Stimulated activated CD8-positive, alpha-beta memory T cell treated with anti-CD3 and anti-CD28 coated beads, Interleukin-7, amount 100 ng/mL, for 48 hours (primary cell): Measurements from ENCODE around the gene BABAM2.

Experiments
- DNase-seq, 2 donors: peaks; one replicate each; pipeline ENCODE4 v3.0.0-alpha.2; 2020; ENCODE audit warnings: low read depth in 1 of 2; ENCODE audit errors: extremely low read depth in 1 of 2

BABAM2 gene

DNA sequence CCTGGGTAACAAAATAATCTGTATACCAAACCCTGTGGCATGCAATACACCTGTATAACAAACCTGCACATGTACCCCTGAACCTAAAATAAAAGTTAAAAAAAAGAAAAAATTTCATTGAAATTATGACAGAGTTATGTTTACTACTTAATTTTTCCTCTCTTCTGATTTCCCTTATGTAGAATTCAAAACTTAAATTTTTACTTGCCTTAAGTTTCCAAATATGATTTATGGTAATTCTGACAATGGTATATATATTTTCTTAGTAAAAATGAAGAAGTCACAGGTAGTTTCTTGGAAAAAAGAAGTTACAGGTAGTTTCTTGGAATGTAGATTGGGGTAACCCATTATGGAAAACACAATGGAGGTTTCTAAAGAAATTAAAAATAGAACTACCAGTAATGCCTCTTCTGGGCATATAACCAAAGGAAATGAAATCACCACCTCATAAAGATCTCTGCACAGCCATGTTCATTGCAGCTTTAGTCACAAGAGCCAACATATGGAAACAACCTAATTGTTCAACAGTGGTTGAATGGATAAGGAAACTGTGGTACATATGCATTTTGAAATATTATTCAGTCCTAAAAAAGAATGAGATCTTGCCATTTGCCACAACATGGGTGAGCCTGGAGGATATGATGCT lies 164.9 kb downstream of the BABAM2 start:
- no peak for DNase-seq

- DNase-seq, result no peak
These were observed 168.3 kb downstream of the BABAM2 start for GRCh38 chr2:28058791-28059190.

DNA sequence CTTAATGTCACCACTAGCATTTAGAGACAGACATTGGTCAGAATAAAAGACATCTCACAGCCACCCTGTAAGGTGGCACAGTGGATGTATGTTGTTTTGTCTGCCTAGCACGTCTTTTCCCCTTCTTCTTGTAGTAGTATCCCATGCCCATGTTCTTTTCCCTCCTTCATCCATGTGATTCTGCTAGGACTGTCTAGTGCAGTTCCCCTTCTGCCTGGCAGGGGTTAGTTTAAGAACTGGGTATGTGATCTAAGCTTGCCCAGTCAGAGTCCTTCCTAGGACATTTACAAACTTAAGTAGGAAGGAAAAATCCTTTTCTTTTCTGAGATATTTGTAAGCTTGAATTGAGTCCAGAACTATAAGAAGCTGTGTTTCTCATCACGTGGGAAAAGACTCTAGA lies 172.3 kb downstream of the BABAM2 start:
- DNase-seq, result no peak

- DNase-seq, result no peak
These were observed 173.0 kb downstream of the BABAM2 start for GRCh38 chr2:28063492-28063962.

GRCh38 chr2:28067602-28068001 lies 177.1 kb downstream of the BABAM2 start:
- DNase-seq, result no peak

GRCh38 chr2:28068088-28068487 lies 177.6 kb downstream of the BABAM2 start:
- DNase-seq, result no peak

DNA sequence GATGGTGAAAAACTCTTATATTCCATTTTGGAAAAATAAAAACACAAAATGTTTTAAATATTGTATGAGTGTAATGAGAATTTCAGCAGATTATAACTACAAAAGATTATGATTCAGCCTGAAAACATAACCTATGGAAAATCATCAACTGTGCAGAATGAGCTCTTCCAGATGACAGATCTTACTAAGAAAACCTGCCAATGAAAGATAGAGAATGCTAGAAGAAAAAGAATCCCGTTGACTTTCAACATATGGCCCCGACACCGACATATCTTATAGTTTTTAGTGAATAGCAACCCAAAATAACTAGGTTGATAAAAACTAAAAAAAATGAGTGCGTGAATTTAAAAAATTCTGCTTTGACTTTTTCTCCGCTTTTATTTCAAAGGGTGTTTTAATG lies 178.0 kb downstream of the BABAM2 start:
- DNase-seq, result no peak

- DNase-seq, result no peak
These were observed 180.7 kb downstream of the BABAM2 start for GRCh38 chr2:28071221-28071620.

- no peak for DNase-seq
These were observed 183.6 kb downstream of the BABAM2 start for GRCh38 chr2:28074137-28074536.

GRCh38 chr2:28080911-28081310 lies 190.4 kb downstream of the BABAM2 start:
- no peak for DNase-seq

DNA sequence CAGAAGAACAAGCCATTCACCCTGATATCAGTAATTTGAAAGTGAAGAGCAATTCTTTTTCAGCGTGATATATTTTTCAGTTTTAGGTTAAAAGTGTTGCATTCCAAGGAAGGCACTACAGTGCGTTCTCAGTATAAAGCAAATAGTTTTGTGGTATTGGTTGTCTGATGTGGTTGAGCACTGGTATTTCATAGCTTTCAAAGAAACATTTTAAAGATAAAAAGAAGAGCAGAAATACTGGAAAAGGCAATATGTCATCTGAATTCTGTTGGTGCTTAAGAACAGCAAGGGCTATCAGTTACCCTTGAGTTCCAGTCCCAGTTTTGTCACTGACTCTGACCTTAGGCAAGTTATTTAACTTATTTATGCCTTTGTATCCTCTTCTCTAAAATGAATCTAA lies 191.6 kb downstream of the BABAM2 start:
- DNase-seq, result no peak

DNA sequence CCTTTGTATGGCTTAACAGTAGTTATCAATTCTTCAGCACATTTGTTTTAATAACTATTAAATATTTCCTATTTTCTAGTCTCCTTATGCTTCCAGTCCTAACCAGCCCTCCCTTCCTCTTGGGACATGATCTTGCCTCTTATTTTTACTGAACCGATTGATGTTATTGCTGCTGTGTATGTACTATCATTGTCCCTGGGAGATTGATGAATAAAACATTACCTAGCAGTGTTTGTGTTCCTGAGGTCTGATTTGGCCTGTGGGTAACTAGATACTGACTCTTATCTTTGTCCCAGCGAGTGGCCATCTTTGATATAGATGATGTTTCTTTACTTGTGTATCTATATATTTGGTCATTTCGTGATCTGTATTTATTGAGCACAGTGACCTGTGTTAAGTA lies 192.9 kb downstream of the BABAM2 start:
- no peak for DNase-seq

GRCh38 chr2:28084564-28084963 lies 194.0 kb downstream of the BABAM2 start:
- DNase-seq, result no peak

GRCh38 chr2:28085201-28085600 lies 194.7 kb downstream of the BABAM2 start:
- DNase-seq, result no peak

- no peak for DNase-seq
These were observed 196.1 kb downstream of the BABAM2 start for GRCh38 chr2:28086611-28087010.

- DNase-seq, result no peak
These were observed 198.4 kb downstream of the BABAM2 start for GRCh38 chr2:28088970-28089369.

- DNase-seq, result no peak
These were observed 199.0 kb downstream of the BABAM2 start for GRCh38 chr2:28089486-28089885.

GRCh38 chr2:28093308-28093707 lies 202.8 kb downstream of the BABAM2 start:
- DNase-seq, result no peak

DNA sequence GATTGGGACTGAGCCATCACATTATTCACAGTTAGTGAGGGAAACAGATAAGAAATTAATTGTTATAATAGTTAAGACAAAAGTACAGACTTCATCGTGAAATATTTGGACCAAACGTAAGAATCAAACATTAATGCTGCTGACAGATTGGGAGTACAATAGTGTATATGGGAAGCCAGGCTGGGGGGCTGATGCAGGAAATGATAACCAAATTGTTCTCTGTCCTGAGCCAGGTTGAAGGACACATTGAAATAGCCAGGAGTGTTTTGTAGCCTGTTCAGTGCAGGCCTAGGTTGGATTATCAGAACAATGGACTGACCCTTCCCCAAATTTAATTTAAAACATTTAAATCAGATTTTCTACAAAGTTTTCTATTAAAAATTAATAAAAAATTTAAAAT lies 203.2 kb downstream of the BABAM2 start:
- no peak for DNase-seq

DNA sequence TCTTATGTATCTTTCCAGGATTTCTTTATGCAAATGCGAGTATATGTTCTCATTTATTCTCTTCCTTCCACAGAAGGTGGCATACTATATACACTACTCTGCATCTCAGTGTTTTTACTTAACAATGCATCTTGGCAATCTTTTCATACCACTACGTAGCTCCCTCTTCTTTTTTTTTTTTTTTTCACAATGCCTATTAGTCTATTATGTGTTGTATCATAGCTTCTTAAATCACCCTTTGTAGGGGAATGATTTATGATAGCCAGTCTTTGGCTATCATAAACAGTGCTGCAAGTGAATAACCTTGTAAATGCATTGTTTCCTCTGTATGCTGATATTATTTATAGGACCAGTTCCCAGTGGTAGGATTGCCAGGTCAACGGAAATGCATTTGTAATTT lies 204.2 kb downstream of the BABAM2 start:
- no peak for DNase-seq

GRCh38 chr2:28095622-28096021 lies 205.1 kb downstream of the BABAM2 start:
- no peak for DNase-seq

DNA sequence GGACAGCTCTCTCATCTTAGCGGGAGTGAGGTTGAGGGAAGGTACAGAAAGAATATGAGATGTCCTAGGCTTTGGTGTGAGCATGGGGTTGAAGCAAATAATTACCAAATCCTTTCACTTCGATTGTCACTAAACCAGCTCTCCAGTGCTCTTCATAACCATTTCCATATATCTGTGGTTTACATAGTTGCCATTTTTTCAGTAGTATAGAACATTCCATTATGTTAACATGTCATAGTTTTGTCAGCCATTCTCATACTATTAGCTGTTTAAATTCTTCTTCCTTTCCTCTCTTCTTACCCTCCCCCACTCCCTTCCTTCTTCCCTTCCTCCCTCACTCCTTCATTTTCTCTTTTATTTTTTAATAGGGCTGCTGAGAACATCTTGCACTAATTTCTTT lies 205.9 kb downstream of the BABAM2 start:
- no peak for DNase-seq

GRCh38 chr2:28098501-28099225 lies 208.1 kb downstream of the BABAM2 start:
- DNase-seq, result no peak
